Nephron progenitor cell (in vitro differentiated cells): ENCODE measurements around the gene FAM234B.

Experiments
- DNase-seq: peaks from one replicate; pipeline ENCODE4 v3.0.0; 2021
- H3K27ac Mint-ChIP-seq: 2 replicates; pipeline ENCODE4 v1.8.0; 2021; ENCODE audit warnings: mild to moderate bottlenecking, moderate library complexity, mixed read lengths
- H3K27me3 Mint-ChIP-seq: 2 replicates; pipeline ENCODE4 v1.8.0; 2021; ENCODE audit warnings: mild to moderate bottlenecking, low read depth, mixed read lengths; ENCODE audit not compliant: poor library complexity
- H3K36me3 Mint-ChIP-seq: 2 replicates; pipeline ENCODE4 v1.8.0; 2021; ENCODE audit warnings: low read depth, mixed read lengths
- H3K4me1 Mint-ChIP-seq: 2 replicates; pipeline ENCODE4 v1.8.0; 2021; ENCODE audit warnings: mixed read lengths
- H3K4me3 Mint-ChIP-seq: 2 replicates; pipeline ENCODE4 v1.8.0; 2021; ENCODE audit warnings: mild to moderate bottlenecking, moderate library complexity, mixed read lengths
- H3K9me3 Mint-ChIP-seq: 2 replicates; pipeline ENCODE4 v1.8.0; 2021; ENCODE audit warnings: mild to moderate bottlenecking, moderate library complexity, mixed read lengths
- TF ChIP-seq, protein P1 (sequence below): fragments of 200-600 bp; sonication (generic); IDR thresholded peaks from 2 replicates; pipeline ENCODE4 v1.5.0; 2021; ENCODE audit warnings: antibody characterized with exemption

FAM234B gene

DNA sequence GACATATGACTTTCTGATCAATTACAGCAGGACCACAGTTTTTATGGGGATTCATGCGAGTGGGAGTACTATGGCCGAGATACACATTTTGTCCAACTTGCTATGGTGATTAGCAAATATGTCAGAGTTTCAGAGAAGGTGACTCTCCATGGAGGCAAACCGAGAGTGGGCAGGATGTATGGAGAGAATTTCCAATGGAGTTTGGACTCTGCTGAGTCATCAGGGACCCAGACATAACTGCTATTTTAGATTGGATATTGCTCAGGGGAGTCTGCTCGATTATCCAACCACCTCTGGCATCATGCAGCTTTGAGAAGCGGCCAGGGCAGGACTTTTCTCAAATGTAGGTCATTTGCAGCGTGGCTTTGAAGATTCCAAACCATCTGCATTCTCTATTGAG, 68.8 kb downstream of the FAM234B start:
- no peak for DNase-seq
- H3K9me3 Mint-ChIP-seq = peaks cover 36% of the 10 kb centered on the region
- peaks cover 9% of the 10 kb centered on the region for H3K36me3 Mint-ChIP-seq
- no peaks in the 10 kb centered on the region for H3K27me3 Mint-ChIP-seq
- H3K4me1 Mint-ChIP-seq = peaks cover 43% of the 10 kb centered on the region
- H3K4me3 Mint-ChIP-seq = no peak overlapping the region
- TF ChIP-seq, protein P1, sequence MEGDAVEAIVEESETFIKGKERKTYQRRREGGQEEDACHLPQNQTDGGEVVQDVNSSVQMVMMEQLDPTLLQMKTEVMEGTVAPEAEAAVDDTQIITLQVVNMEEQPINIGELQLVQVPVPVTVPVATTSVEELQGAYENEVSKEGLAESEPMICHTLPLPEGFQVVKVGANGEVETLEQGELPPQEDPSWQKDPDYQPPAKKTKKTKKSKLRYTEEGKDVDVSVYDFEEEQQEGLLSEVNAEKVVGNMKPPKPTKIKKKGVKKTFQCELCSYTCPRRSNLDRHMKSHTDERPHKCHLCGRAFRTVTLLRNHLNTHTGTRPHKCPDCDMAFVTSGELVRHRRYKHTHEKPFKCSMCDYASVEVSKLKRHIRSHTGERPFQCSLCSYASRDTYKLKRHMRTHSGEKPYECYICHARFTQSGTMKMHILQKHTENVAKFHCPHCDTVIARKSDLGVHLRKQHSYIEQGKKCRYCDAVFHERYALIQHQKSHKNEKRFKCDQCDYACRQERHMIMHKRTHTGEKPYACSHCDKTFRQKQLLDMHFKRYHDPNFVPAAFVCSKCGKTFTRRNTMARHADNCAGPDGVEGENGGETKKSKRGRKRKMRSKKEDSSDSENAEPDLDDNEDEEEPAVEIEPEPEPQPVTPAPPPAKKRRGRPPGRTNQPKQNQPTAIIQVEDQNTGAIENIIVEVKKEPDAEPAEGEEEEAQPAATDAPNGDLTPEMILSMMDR = no peak
- H3K27ac Mint-ChIP-seq = no peak overlapping the region

DNA sequence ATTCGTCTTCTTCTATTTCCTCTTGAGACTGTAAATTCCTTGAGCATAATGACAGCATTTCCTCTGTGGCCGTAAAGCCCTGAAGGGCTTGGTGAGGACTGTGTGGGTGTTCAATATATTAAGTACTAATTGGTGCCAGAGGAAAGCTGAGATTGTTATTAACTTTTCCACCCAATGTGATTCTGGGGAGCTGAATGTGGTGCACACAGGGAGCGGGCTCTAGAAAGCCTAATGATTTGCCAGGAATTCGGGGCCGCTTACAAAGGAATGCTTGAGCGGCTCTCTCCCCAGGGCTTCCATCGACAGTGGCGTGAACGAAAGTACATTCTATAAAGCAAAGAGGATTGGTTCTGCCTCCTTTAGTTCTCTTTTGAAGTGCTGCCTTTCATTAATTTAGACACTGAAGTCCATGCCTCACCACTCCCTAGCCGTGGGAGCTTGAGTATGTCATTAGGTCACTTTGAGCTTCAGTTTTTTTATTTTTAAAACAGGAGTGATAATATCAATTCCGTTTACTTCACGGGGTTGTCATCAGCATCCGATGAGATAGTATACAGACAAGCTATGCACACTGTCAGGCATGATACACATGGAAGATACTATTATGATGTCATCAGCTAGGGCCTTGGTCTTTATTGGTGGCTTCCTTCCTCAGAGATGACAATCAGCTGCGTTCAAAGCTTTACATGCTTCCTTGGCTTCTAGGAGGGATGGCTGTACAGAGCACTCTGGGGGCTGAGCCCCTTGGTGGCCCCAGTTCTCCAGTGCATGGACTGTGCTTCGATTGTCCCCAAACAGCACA, 70.3 kb downstream of the FAM234B start:
- H3K4me1 Mint-ChIP-seq = peaks cover 43% of the 10 kb centered on the region
- peak overlapping the region; percentile 90 for H3K27ac Mint-ChIP-seq
- no peaks in the 10 kb centered on the region for H3K27me3 Mint-ChIP-seq
- peak overlapping the region; percentile 44 for H3K4me3 Mint-ChIP-seq
- H3K9me3 Mint-ChIP-seq = peaks cover 21% of the 10 kb centered on the region
- TF ChIP-seq, protein P1 = no peak
- no peaks in the 10 kb centered on the region for H3K36me3 Mint-ChIP-seq
- peak; percentile 26 for DNase-seq

DNA sequence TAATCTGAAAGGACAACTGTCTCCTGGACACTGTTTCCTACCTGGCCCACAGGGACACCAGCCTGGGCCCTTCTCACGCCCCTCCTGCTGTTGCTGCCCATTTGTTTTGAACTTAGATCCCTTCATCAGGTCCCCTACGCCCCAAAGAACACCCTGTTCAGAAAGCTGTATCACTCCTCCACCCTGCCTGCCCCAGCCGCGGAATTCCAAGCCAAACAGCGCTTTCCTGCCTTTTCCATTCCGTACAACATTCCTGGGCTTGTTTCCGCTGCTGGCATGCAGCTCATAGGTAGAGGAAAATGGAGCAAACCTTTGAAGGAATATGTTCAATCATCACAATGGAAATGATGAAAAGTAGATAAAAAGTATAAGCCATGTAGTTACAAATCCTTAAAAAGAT, 72.1 kb downstream of the FAM234B start:
- Mint-ChIP-seq H3K27ac (no peak overlapping the region), H3K4me1 (peaks cover 43% of the 10 kb centered on the region), H3K36me3 (no peaks in the 10 kb centered on the region), H3K27me3 (no peaks in the 10 kb centered on the region), H3K9me3 (peaks cover 13% of the 10 kb centered on the region), H3K4me3 (no peak overlapping the region)
- TF ChIP-seq, protein P1 = no peak
- no peak for DNase-seq

DNA sequence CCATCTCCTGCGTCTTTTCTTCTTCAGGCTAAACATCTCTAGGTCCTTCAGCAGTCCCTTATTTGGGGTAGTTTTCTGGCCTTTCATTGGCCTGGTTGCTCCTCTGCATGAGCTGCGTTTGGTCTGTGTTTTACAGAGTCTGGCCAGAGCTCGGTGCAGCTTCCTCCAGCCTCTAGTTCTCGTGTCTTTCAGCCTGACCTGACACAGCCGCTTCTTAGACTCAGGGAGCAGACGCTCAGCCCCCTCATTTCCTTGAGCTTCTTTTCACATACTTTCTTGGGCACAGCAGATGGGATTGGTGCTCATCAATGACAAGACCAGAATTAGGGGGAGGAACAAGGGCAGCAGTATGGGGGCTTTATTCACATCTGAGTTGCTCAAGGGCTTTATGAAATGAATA, 72.8 kb downstream of the FAM234B start:
- H3K4me1 Mint-ChIP-seq = peaks cover 43% of the 10 kb centered on the region
- DNase-seq = no peak
- H3K4me3 Mint-ChIP-seq = no peak overlapping the region
- no peaks in the 10 kb centered on the region for H3K36me3 Mint-ChIP-seq
- peaks cover 2% of the 10 kb centered on the region for H3K27me3 Mint-ChIP-seq
- H3K9me3 Mint-ChIP-seq = peaks cover 9% of the 10 kb centered on the region
- TF ChIP-seq, protein P1 = no peak
- H3K27ac Mint-ChIP-seq = peak overlapping the region; percentile 10

DNA sequence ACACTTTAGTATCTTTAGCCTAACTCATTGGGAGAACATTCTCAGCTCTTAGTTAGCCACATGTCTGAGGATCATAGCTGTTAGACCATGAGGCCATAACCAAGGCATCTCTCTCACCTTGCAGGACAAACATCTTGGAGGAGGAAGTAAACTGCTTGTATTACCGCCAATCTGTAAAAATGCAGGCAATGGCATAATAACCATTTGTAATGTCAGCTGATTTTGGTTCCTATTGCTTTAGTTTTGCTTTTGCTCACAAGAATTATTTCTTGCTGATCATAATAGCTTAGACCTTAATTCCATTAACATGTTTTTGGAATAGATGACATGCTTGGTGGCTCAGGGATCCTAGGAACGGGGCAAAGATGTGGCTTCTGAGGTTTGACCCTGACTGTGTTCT, 75.6 kb downstream of the FAM234B start:
- H3K4me1 Mint-ChIP-seq = peaks cover 28% of the 10 kb centered on the region
- H3K9me3 Mint-ChIP-seq = no peaks in the 10 kb centered on the region
- peaks cover 9% of the 10 kb centered on the region for H3K27me3 Mint-ChIP-seq
- DNase-seq = no peak
- H3K36me3 Mint-ChIP-seq = no peaks in the 10 kb centered on the region
- no peak overlapping the region for H3K4me3 Mint-ChIP-seq
- no peak overlapping the region for H3K27ac Mint-ChIP-seq
- TF ChIP-seq, protein P1 = no peak

DNA sequence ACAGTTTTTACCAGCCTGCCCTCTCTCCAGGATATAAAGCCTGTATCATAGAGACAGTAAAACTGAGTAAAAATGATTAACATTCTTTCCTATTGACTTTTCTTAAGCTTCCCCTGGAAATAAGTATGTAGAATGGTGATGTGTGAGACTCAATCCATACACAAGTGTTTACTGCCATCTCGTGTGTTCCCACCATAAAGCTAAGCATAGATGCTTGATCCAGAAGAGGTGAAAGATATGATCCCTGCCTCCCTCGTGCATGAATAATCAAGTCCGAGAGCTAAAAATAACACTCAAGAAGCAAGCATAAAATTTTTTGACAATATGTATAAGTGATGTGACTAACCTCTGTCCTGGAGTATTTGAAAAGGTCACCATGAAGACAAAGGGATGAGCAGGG, 76.2 kb downstream of the FAM234B start:
- Mint-ChIP-seq H3K36me3 (no peaks in the 10 kb centered on the region), H3K4me1 (peaks cover 25% of the 10 kb centered on the region), H3K9me3 (no peaks in the 10 kb centered on the region), H3K27me3 (peaks cover 9% of the 10 kb centered on the region), H3K27ac (no peak overlapping the region), H3K4me3 (no peak overlapping the region)
- TF ChIP-seq, protein P1 = no peak
- DNase-seq = no peak
